ENCODE results near the gene GRK3. TPM values are rescaled to one million over a fixed set of nuclear protein-coding genes. Genes with fewer than 3 reads are reported as not detected.

The GRK3 gene
- polyA plus RNA-seq, 3 donors from 2014 or later: 0.14 to 0.34 (median 0.24) TPM

- Mint-ChIP-seq H3K27ac (no peak overlapping the region), H3K4me1 (no peaks in the 10 kb centered on the region), H3K4me3 (no peak overlapping the region), H3K9me3 (no peaks in the 10 kb centered on the region), H3K27me3 (ENCODE audit: low read depth in 3 of 3) (peaks cover 2 to 7% (median 6%) of the 10 kb centered on the region in 3 donors), H3K36me3 (no peaks in the 10 kb centered on the region)
- DNase-seq: no peak
These were observed 90.2 kb downstream of the GRK3 start for GRCh38 chr22:25654676-25655075.

GRCh38 chr22:25655371-25655935 lies 91.0 kb downstream of the GRK3 start:
- Mint-ChIP-seq H3K4me3 (no peak overlapping the region), H3K27me3 (ENCODE audit: low read depth in 3 of 3) (peaks cover 2 to 7% (median 2%) of the 10 kb centered on the region in 3 donors), H3K9me3 (no peaks in the 10 kb centered on the region), H3K27ac (no peak overlapping the region), H3K4me1 (no peaks in the 10 kb centered on the region), H3K36me3 (no peaks in the 10 kb centered on the region)
- no peak for DNase-seq

- Mint-ChIP-seq H3K27me3 (ENCODE audit: low read depth in 3 of 3) (peaks cover 2 to 7% (median 2%) of the 10 kb centered on the region in 3 donors), H3K4me1 (no peaks in the 10 kb centered on the region), H3K9me3 (no peaks in the 10 kb centered on the region), H3K36me3 (no peaks in the 10 kb centered on the region), H3K27ac (no peak overlapping the region), H3K4me3 (no peak overlapping the region)
- DNase-seq: no peak
These were observed 92.2 kb downstream of the GRK3 start for GRCh38 chr22:25656724-25657123.

- no peak for DNase-seq
- H3K36me3 Mint-ChIP-seq: no peaks in the 10 kb centered on the region
- H3K9me3 Mint-ChIP-seq: no peaks in the 10 kb centered on the region
- no peak overlapping the region for H3K4me3 Mint-ChIP-seq
- no peak overlapping the region for H3K27ac Mint-ChIP-seq
- no peaks in the 10 kb centered on the region for H3K4me1 Mint-ChIP-seq
- peaks cover 2 to 7% (median 2%) of the 10 kb centered on the region in 3 donors for H3K27me3 Mint-ChIP-seq (ENCODE audit: low read depth in 3 of 3)
These were observed 94.2 kb downstream of the GRK3 start for GRCh38 chr22:25658633-25659032.

GRCh38 chr22:25659413-25659812 lies 94.9 kb downstream of the GRK3 start:
- peaks cover 2 to 7% (median 2%) of the 10 kb centered on the region in 3 donors for H3K27me3 Mint-ChIP-seq (ENCODE audit: low read depth in 3 of 3)
- DNase-seq: no peak
- H3K4me1 Mint-ChIP-seq: no peaks in the 10 kb centered on the region
- H3K36me3 Mint-ChIP-seq: no peaks in the 10 kb centered on the region
- no peaks in the 10 kb centered on the region for H3K9me3 Mint-ChIP-seq
- H3K27ac Mint-ChIP-seq: no peak overlapping the region
- no peak overlapping the region for H3K4me3 Mint-ChIP-seq

GRCh38 chr22:25660336-25660735 lies 95.9 kb downstream of the GRK3 start:
- H3K27me3 Mint-ChIP-seq (ENCODE audit: low read depth in 3 of 3): peaks cover 2% of the 10 kb centered on the region in 3 donors
- no peaks in the 10 kb centered on the region for H3K9me3 Mint-ChIP-seq
- DNase-seq: no peak
- H3K36me3 Mint-ChIP-seq: no peaks in the 10 kb centered on the region
- H3K27ac Mint-ChIP-seq: no peak overlapping the region
- H3K4me3 Mint-ChIP-seq: no peak overlapping the region
- H3K4me1 Mint-ChIP-seq: no peaks in the 10 kb centered on the region

- no peaks in the 10 kb centered on the region for H3K36me3 Mint-ChIP-seq
- H3K27ac Mint-ChIP-seq: no peak overlapping the region
- H3K27me3 Mint-ChIP-seq (ENCODE audit: low read depth in 3 of 3): peaks cover 2% of the 10 kb centered on the region in 3 donors
- no peaks in the 10 kb centered on the region for H3K4me1 Mint-ChIP-seq
- H3K4me3 Mint-ChIP-seq: no peak overlapping the region
- DNase-seq: no peak
- H3K9me3 Mint-ChIP-seq: no peaks in the 10 kb centered on the region
These were observed 96.6 kb downstream of the GRK3 start for GRCh38 chr22:25661073-25661472.

GRCh38 chr22:25663654-25664053 lies 99.2 kb downstream of the GRK3 start:
- no peak overlapping the region for H3K4me3 Mint-ChIP-seq
- no peaks in the 10 kb centered on the region for H3K36me3 Mint-ChIP-seq
- no peak overlapping the region for H3K27ac Mint-ChIP-seq
- no peaks in the 10 kb centered on the region for H3K4me1 Mint-ChIP-seq
- no peaks in the 10 kb centered on the region for H3K9me3 Mint-ChIP-seq
- no peak for DNase-seq
- H3K27me3 Mint-ChIP-seq (ENCODE audit: low read depth in 3 of 3): peaks cover 0 to 4% (median 4%) of the 10 kb centered on the region in 3 donors

- H3K4me1 Mint-ChIP-seq: no peaks in the 10 kb centered on the region
- no peak for DNase-seq
- H3K9me3 Mint-ChIP-seq: no peaks in the 10 kb centered on the region
- H3K27ac Mint-ChIP-seq: no peak overlapping the region
- peaks cover 0 to 4% (median 4%) of the 10 kb centered on the region in 3 donors for H3K27me3 Mint-ChIP-seq (ENCODE audit: low read depth in 3 of 3)
- H3K4me3 Mint-ChIP-seq: no peak overlapping the region
- H3K36me3 Mint-ChIP-seq: no peaks in the 10 kb centered on the region
These were observed 101.8 kb downstream of the GRK3 start for GRCh38 chr22:25666308-25666707.

- no peaks in the 10 kb centered on the region for H3K9me3 Mint-ChIP-seq
- peaks cover 0 to 4% (median 4%) of the 10 kb centered on the region in 3 donors for H3K27me3 Mint-ChIP-seq (ENCODE audit: low read depth in 3 of 3)
- DNase-seq: no peak
- H3K27ac Mint-ChIP-seq: no peak overlapping the region
- H3K4me1 Mint-ChIP-seq: no peaks in the 10 kb centered on the region
- no peak overlapping the region for H3K4me3 Mint-ChIP-seq
- H3K36me3 Mint-ChIP-seq: no peaks in the 10 kb centered on the region
These were observed 104.0 kb downstream of the GRK3 start for GRCh38 chr22:25668437-25668836.

- no peak overlapping the region for H3K27ac Mint-ChIP-seq
These were observed 105.0 kb downstream of the GRK3 start for GRCh38 chr22:25669253-25670069.

GRCh38 chr22:25670070-25670461 lies 105.6 kb downstream of the GRK3 start:
- H3K9me3 Mint-ChIP-seq: no peaks in the 10 kb centered on the region
- no peaks in the 10 kb centered on the region for H3K36me3 Mint-ChIP-seq
- no peak overlapping the region for H3K4me3 Mint-ChIP-seq
- H3K27ac Mint-ChIP-seq: no peak overlapping the region
- H3K4me1 Mint-ChIP-seq: no peaks in the 10 kb centered on the region
- DNase-seq: no peak
- H3K27me3 Mint-ChIP-seq (ENCODE audit: low read depth in 3 of 3): peaks cover 0 to 4% (median 4%) of the 10 kb centered on the region in 3 donors

More at GRCh38 chr22:25669253-25670069, 105.0 kb downstream of the GRK3 start:
- Mint-ChIP-seq H3K9me3 (no peaks in the 10 kb centered on the region), H3K4me3 (no peak overlapping the region), H3K27me3 (ENCODE audit: low read depth in 3 of 3) (peaks cover 0 to 4% (median 4%) of the 10 kb centered on the region in 3 donors), H3K4me1 (no peaks in the 10 kb centered on the region), H3K36me3 (no peaks in the 10 kb centered on the region)
- DNase-seq: no peak

- Mint-ChIP-seq H3K27me3 (ENCODE audit: low read depth in 3 of 3) (peaks cover 0 to 4% (median 1%) of the 10 kb centered on the region in 3 donors), H3K9me3 (no peaks in the 10 kb centered on the region)
- DNase-seq: no peak
These were observed 108.0 kb downstream of the GRK3 start for GRCh38 chr22:25672289-25673084.

GRCh38 chr22:25673713-25674112 lies 109.2 kb downstream of the GRK3 start:
- DNase-seq: no peak
- Mint-ChIP-seq H3K27ac (no peak overlapping the region), H3K4me3 (no peak overlapping the region), H3K4me1 (no peaks in the 10 kb centered on the region), H3K27me3 (ENCODE audit: low read depth in 3 of 3) (no peaks in the 10 kb centered on the region), H3K36me3 (no peaks in the 10 kb centered on the region), H3K9me3 (no peaks in the 10 kb centered on the region)

More at GRCh38 chr22:25672289-25673084, 108.0 kb downstream of the GRK3 start:
- H3K4me1 Mint-ChIP-seq: no peaks in the 10 kb centered on the region
- H3K4me3 Mint-ChIP-seq: no peak overlapping the region
- no peaks in the 10 kb centered on the region for H3K36me3 Mint-ChIP-seq
- H3K27ac Mint-ChIP-seq: no peak overlapping the region
